ENCODE data around the gene AMZ2. TPM values are rescaled to one million over a fixed set of nuclear protein-coding genes. Genes with fewer than 3 reads are reported as not detected.
"Not testable (repeated sequence)": the region's sequence is repeated elsewhere in the genome, so short reads cannot be mapped to it uniquely, and the experiment has no call there.

AMZ2 gene
- total RNA-seq, 4 donors from 2014 or later, result 32.7 to 45.6 (median 32.8) TPM; not detected in 1

DNA sequence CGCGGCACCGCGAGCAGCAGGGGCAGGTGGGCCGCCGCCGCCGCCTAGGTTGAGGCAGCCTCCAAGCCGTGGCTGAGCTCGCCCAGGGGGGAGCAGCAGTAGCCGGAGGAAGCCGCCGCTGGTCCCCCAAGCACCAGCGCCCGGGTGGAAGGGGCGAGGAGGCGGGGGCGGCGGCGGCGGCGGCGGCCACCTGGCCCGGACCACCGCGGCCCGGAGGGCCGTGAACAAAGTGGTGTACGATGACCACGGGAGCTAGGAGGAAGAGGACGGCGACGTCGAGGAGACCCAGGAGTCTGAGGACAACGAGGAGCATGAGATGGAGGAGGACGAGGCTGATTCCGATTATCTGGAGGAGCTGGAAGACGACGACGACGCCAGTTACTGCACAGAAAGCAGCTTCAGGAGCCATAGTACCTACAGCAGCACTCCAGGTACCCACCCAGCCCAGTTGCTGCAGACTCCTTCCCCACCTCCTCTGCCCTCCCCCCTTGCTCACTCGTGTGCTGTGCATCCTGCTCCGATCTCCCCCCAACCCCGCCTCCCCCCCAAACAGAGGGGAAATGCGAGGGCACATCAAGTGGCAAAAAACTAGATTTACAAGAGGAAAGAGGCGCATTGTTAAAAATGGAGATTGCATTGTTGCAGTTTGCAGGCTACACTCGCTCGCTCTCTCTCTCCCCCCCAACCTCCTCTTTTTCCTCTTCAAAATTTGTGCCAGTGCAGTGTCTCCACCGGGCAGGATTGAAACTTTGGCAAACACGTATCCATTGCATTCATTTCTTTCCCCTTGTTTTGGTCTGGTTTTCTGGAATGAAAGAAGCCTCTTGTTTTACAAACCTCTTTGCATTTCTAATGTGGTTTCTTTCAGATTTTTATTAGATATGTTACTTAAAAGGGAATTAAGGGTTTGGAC is 41.8 kb upstream of the AMZ2 start:
- peak overlapping the region; percentile 68 to 91 (median 76) for H3K4me3 ChIP-seq
- H3K4me1 ChIP-seq, result peaks cover 4 to 17% (median 8%) of the 10 kb centered on the region in 4 donors
- H3K27me3 ChIP-seq, result peaks cover 25% of the 10 kb centered on the region
- H3K36me3 ChIP-seq, result no peaks in the 10 kb centered on the region
- no peak for DNase-seq
- in situ Hi-C loops (cut with MboI; ENCODE audit: low pct_ligation_motif_present in 1 of 4, low pct_unique_long_range_greater_than_20kb in 1 of 4, low sequenced_read_pairs in 3 of 4), result no loop called here
- 1 to 2% methylated on average over 13 to 31 of the region's 50 CpGs for WGBS, 2 donors (ENCODE audit: low coverage in 1 of 2)
- TF ChIP-seq, protein P1, sequence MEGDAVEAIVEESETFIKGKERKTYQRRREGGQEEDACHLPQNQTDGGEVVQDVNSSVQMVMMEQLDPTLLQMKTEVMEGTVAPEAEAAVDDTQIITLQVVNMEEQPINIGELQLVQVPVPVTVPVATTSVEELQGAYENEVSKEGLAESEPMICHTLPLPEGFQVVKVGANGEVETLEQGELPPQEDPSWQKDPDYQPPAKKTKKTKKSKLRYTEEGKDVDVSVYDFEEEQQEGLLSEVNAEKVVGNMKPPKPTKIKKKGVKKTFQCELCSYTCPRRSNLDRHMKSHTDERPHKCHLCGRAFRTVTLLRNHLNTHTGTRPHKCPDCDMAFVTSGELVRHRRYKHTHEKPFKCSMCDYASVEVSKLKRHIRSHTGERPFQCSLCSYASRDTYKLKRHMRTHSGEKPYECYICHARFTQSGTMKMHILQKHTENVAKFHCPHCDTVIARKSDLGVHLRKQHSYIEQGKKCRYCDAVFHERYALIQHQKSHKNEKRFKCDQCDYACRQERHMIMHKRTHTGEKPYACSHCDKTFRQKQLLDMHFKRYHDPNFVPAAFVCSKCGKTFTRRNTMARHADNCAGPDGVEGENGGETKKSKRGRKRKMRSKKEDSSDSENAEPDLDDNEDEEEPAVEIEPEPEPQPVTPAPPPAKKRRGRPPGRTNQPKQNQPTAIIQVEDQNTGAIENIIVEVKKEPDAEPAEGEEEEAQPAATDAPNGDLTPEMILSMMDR (IDR thresholded peaks at IDR 0.05), result no peak
- TF ChIP-seq POLR2AphosphoS5 (IDR thresholded peaks at IDR 0.05) (no peak), EP300 (IDR thresholded peaks at IDR 0.05; ENCODE audit: low read depth) (no peak), POLR2A (IDR thresholded peaks at IDR 0.05) (no peak)
- H3K9me3 ChIP-seq, result no peaks in the 10 kb centered on the region
- H3K27ac ChIP-seq, result peak overlapping the region; percentile 88 to 91 (median 90)
- intact Hi-C loops (cut with DNase I; ENCODE audit: low total_unique reads), result no loop called here

GRCh38 chr17:68207651-68208253 is 40.1 kb upstream of the AMZ2 start:
- no peak overlapping the region for H3K4me3 ChIP-seq
- intact Hi-C loops (cut with DNase I; ENCODE audit: low total_unique reads), result no loop called here

DNA sequence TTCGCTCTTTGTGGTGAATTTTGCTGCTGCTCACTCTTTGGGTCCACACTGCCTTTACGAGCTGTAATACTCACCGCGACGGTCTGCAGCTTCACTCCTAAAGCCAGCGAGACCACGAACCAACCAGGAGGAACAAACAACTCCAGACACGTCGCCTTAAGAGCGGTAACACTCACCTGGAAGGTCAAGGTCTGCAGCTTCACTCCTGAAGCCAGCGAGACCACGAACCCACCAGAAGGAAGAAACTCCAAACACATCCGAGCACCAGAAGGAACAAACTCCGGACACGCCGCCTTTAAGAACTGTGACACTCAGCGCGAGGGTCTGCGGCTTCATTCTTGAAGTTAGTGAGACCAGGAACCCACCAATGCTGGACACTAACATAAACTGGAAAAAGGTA is 39.2 kb upstream of the AMZ2 start:
- H3K36me3 ChIP-seq; in situ Hi-C loops (cut with MboI; ENCODE audit: low pct_ligation_motif_present in 1 of 4, low pct_unique_long_range_greater_than_20kb in 1 of 4, low sequenced_read_pairs in 3 of 4); H3K9me3 ChIP-seq; H3K27ac ChIP-seq; DNase-seq; H3K27me3 ChIP-seq; intact Hi-C loops (cut with DNase I; ENCODE audit: low total_unique reads); H3K4me3 ChIP-seq: not testable (repeated sequence)
- WGBS, 2 donors (ENCODE audit: low coverage in 1 of 2), result 94 to 98% methylated on average over 8 to 19 of the region's 19 CpGs
- H3K4me1 ChIP-seq, result peaks cover 4 to 16% (median 8%) of the 10 kb centered on the region in 4 donors

More at GRCh38 chr17:68207651-68208253, 40.1 kb upstream of the AMZ2 start:
- Histone ChIP-seq H3K27me3 (peaks cover 10% of the 10 kb centered on the region), H3K36me3 (no peaks in the 10 kb centered on the region), H3K9me3 (no peaks in the 10 kb centered on the region), H3K27ac (peak overlapping the region in 2 of 4 donors; percentile 5 to 38), H3K4me1 (peaks cover 4 to 16% (median 8%) of the 10 kb centered on the region in 4 donors)
- TF ChIP-seq EP300 (IDR thresholded peaks at IDR 0.05; ENCODE audit: low read depth) (no peak), POLR2AphosphoS5 (IDR thresholded peaks at IDR 0.05) (no peak), POLR2A (IDR thresholded peaks at IDR 0.05) (no peak)
- TF ChIP-seq, protein P1 (IDR thresholded peaks at IDR 0.05), result no peak
- in situ Hi-C loops (cut with MboI; ENCODE audit: low pct_ligation_motif_present in 1 of 4, low pct_unique_long_range_greater_than_20kb in 1 of 4, low sequenced_read_pairs in 3 of 4), result no loop called here
- WGBS, 2 donors (ENCODE audit: low coverage in 1 of 2), result 92 to 97% methylated on average over 2 to 28 of the region's 37 CpGs
- no peak for DNase-seq

- H3K27ac ChIP-seq; in situ Hi-C loops (cut with MboI; ENCODE audit: low pct_ligation_motif_present in 1 of 4, low pct_unique_long_range_greater_than_20kb in 1 of 4, low sequenced_read_pairs in 3 of 4); H3K27me3 ChIP-seq; H3K4me3 ChIP-seq; H3K36me3 ChIP-seq; intact Hi-C loops (cut with DNase I; ENCODE audit: low total_unique reads); H3K9me3 ChIP-seq; DNase-seq: not testable (repeated sequence)
- WGBS, 2 donors (ENCODE audit: low coverage in 1 of 2), result 97 to 100% methylated on average over 2 to 13 of the region's 13 CpGs
- H3K4me1 ChIP-seq, result peaks cover 4 to 16% (median 8%) of the 10 kb centered on the region in 4 donors
These were observed 38.5 kb upstream of the AMZ2 start for GRCh38 chr17:68209191-68209900.

Data from transverse colon (tissue), 4 donors.